ENCODE data around the gene COPS7A.
A peak's percentile ranks its signal among the peaks of the same experiment; 100 is the strongest.

Gene COPS7A

DNA sequence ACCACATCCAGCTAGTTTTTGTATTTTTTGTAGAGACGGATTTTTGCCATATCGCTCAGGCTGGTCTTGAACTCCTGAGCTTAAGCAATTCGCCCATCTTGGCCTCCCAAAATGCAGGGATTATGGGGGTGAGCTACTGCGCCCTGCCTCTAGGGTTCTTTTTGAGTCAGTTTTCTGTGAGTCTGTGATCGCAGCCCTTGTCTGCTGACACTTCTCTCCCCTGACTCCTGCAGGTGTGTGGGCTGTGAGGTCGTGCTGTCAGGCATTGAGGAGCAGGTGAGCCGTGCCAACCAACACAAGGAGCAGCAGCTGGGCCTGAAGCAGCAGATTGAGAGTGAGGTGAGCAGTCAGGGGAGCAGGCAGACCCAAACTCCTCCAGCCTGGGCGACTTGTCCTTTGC is 6.3 kb downstream of the COPS7A start:
- Histone ChIP-seq H3K27ac (ENCODE audit: low read length, poor library complexity, severe bottlenecking) (no peak overlapping the region), H3K9me3 (ENCODE audit: control insufficient read depth, low read length) (no peaks in the 10 kb centered on the region), H2BK5ac (ENCODE audit: low read depth, low read length, poor library complexity, severe bottlenecking) (no peak overlapping the region), H3K14ac (ENCODE audit: low read length in 2 of 2) (no peak overlapping the region), H3K23ac (ENCODE audit: low read length in 2 of 2) (no peak overlapping the region), H4K91ac (ENCODE audit: low read length) (no peak overlapping the region), H2BK12ac (ENCODE audit: low read length in 2 of 2) (no peak overlapping the region), H3K36me3 (ENCODE audit: control insufficient read depth in 1 of 2, insufficient read depth in 2 of 2, low read depth in 1 of 2, low read length in 2 of 2) (peaks cover 46 to 74% of the 10 kb centered on the region in 2 experiments), H3K4ac (ENCODE audit: low read depth in 1 of 2, low read length in 2 of 2) (no peak overlapping the region), H2BK15ac (ENCODE audit: low read depth, poor library complexity, severe bottlenecking) (no peak overlapping the region), H3K4me1 (ENCODE audit: control insufficient read depth, insufficient read depth, low read depth, low read length) (peaks cover 2% of the 10 kb centered on the region), H4K8ac (ENCODE audit: low read length) (no peak overlapping the region), H3K27me3 (ENCODE audit: control insufficient read depth in 1 of 2, insufficient read depth in 1 of 2, low read length in 2 of 2) (no peaks in the 10 kb centered on the region), H2BK120ac (ENCODE audit: low read depth, low read length) (no peak overlapping the region), H3K4me3 (ENCODE audit: insufficient read depth in 1 of 2, low read depth in 1 of 2, low read length in 2 of 2) (no peak overlapping the region), H2AK5ac (ENCODE audit: low read length, severe bottlenecking) (no peak overlapping the region), H3K18ac (ENCODE audit: low read depth in 1 of 2, low read length in 2 of 2) (no peak overlapping the region), H3K79me1 (replicated peaks; ENCODE audit: low read length, poor library complexity, severe bottlenecking) (peaks cover 21% of the 10 kb centered on the region), H3K4me2 (ENCODE audit: low read length, poor library complexity, severe bottlenecking) (no peak overlapping the region), H2AFZ (ENCODE audit: low read depth, low read length) (no peak overlapping the region), H3K9ac (ENCODE audit: low read length) (no peak overlapping the region)
- no peak for DNase-seq
- 88% methylated on average over 8 of the region's 8 CpGs for WGBS

DNA sequence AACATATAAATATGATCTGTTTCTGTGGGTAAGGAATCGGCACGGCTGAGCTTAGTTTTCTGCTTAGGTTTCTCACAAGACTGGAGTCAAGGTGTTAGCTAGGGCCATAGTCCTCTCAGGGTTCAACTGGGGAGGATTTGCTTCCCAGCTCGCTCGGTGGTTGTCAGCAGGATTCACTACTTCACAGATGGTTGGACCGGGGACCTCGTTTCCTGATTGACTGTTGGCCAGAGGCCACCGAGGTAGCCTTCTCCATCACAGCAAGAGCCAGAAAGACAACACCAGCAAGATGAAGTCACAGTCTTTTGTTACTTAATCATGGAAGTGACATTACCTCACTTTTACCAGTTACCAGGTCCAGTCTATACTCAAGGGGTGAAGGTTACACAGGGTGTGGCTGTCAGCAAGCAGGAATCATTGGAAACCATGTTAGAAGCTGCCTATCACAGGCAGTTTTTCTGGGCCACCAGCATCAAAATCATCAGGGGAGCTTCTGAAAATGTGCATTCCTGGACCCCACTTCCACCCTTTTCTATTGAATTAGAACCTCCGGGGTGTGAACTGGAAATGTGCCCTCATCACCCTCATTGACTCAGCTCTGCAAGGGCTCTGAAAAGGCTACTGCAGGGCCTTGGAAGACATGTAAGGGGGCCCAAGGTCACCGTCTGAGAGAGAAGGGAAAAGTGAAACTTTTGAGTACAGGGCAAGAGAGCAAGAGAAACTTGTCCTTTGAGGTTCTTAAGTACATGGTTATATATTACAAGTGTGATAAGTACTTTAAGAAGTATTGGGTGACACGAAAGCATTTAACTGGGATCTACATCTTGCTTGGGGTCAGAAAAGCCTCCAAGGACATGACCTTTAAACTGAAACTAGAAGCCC is 10.9 kb downstream of the COPS7A start:
- no peak overlapping the region for H2AK5ac ChIP-seq (ENCODE audit: low read length, severe bottlenecking)
- H3K27ac ChIP-seq (ENCODE audit: low read length, poor library complexity, severe bottlenecking): no peak overlapping the region
- peaks cover 7% of the 10 kb centered on the region for H3K79me1 ChIP-seq (replicated peaks; ENCODE audit: low read length, poor library complexity, severe bottlenecking)
- no peak overlapping the region for H2BK120ac ChIP-seq (ENCODE audit: low read depth, low read length)
- no peak overlapping the region for H2AFZ ChIP-seq (ENCODE audit: low read depth, low read length)
- H3K4ac ChIP-seq (ENCODE audit: low read depth in 1 of 2, low read length in 2 of 2): no peak overlapping the region
- no peaks in the 10 kb centered on the region for H3K27me3 ChIP-seq (ENCODE audit: control insufficient read depth in 1 of 2, insufficient read depth in 1 of 2, low read length in 2 of 2)
- no peak overlapping the region for H4K8ac ChIP-seq (ENCODE audit: low read length)
- H2BK5ac ChIP-seq (ENCODE audit: low read depth, low read length, poor library complexity, severe bottlenecking): no peak overlapping the region
- H4K91ac ChIP-seq (ENCODE audit: low read length): no peak overlapping the region
- 94% methylated on average over 10 of the region's 10 CpGs for WGBS
- no peak overlapping the region for H3K18ac ChIP-seq (ENCODE audit: low read depth in 1 of 2, low read length in 2 of 2)
- no peak for DNase-seq
- H3K9me3 ChIP-seq (ENCODE audit: control insufficient read depth, low read length): no peaks in the 10 kb centered on the region
- H2BK15ac ChIP-seq (ENCODE audit: low read depth, poor library complexity, severe bottlenecking): no peak overlapping the region
- H3K9ac ChIP-seq (ENCODE audit: low read length): peak overlapping the region; percentile 34
- H2BK12ac ChIP-seq (ENCODE audit: low read length in 2 of 2): no peak overlapping the region
- no peak overlapping the region for H3K23ac ChIP-seq (ENCODE audit: low read length in 2 of 2)
- no peak overlapping the region for H3K4me3 ChIP-seq (ENCODE audit: insufficient read depth in 1 of 2, low read depth in 1 of 2, low read length in 2 of 2)
- H3K36me3 ChIP-seq (ENCODE audit: control insufficient read depth in 1 of 2, insufficient read depth in 2 of 2, low read depth in 1 of 2, low read length in 2 of 2): peaks cover 27 to 45% of the 10 kb centered on the region in 2 experiments
- H3K4me2 ChIP-seq (ENCODE audit: low read length, poor library complexity, severe bottlenecking): no peak overlapping the region
- H3K4me1 ChIP-seq (ENCODE audit: control insufficient read depth, insufficient read depth, low read depth, low read length): no peaks in the 10 kb centered on the region
- no peak overlapping the region for H3K14ac ChIP-seq (ENCODE audit: low read length in 2 of 2)

DNA sequence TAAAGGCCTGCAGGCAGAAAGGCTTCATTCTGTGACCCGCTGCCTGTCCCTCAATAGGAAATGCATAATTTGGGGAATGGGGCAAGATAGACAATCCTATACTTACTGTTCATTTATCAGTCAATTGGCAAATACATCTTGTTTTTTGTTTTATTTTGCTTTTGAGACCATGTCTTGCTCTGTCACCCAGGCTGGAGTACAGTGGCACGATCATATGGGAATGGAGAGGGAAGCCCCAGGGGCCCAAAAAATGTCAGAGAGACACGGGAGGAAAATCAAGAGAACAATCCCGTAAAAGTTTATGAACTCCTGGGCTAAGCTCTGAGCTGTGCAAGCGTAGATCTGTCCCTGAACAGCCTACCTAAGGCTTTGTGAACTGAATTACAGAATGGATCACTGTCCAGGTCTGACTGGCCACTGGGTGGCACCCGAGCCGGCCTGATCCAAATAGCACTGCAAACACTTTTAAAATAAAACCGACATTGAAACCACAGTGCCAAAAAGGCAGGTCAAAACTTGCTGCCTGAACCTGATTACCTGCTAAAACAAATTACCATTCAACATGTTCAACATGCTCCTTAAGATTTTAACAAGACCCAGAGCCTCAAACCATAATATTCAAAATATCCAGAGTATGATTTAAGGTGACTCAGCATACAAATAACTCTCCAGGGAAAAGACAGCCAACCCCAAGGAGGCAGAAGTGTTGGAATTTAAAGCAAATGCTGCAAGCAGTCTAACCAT is 11.8 kb downstream of the COPS7A start:
- Histone ChIP-seq H3K18ac (ENCODE audit: low read depth in 1 of 2, low read length in 2 of 2) (no peak overlapping the region), H3K4me2 (ENCODE audit: low read length, poor library complexity, severe bottlenecking) (no peak overlapping the region), H3K4me3 (ENCODE audit: insufficient read depth in 1 of 2, low read depth in 1 of 2, low read length in 2 of 2) (peak overlapping the region in 1 of 2 experiments; percentile 17), H4K91ac (ENCODE audit: low read length) (no peak overlapping the region), H4K8ac (ENCODE audit: low read length) (no peak overlapping the region), H3K4ac (ENCODE audit: low read depth in 1 of 2, low read length in 2 of 2) (no peak overlapping the region), H2AK5ac (ENCODE audit: low read length, severe bottlenecking) (no peak overlapping the region), H3K14ac (ENCODE audit: low read length in 2 of 2) (no peak overlapping the region), H3K23ac (ENCODE audit: low read length in 2 of 2) (no peak overlapping the region), H3K9ac (ENCODE audit: low read length) (peak overlapping the region; percentile 34), H2BK120ac (ENCODE audit: low read depth, low read length) (no peak overlapping the region), H3K36me3 (ENCODE audit: control insufficient read depth in 1 of 2, insufficient read depth in 2 of 2, low read depth in 1 of 2, low read length in 2 of 2) (peaks cover 18 to 36% of the 10 kb centered on the region in 2 experiments), H3K27me3 (ENCODE audit: control insufficient read depth in 1 of 2, insufficient read depth in 1 of 2, low read length in 2 of 2) (no peaks in the 10 kb centered on the region), H2BK5ac (ENCODE audit: low read depth, low read length, poor library complexity, severe bottlenecking) (no peak overlapping the region), H2AFZ (ENCODE audit: low read depth, low read length) (no peak overlapping the region), H3K4me1 (ENCODE audit: control insufficient read depth, insufficient read depth, low read depth, low read length) (no peaks in the 10 kb centered on the region), H3K9me3 (ENCODE audit: control insufficient read depth, low read length) (no peaks in the 10 kb centered on the region), H2BK15ac (ENCODE audit: low read depth, poor library complexity, severe bottlenecking) (peak overlapping the region; percentile 57), H3K27ac (ENCODE audit: low read length, poor library complexity, severe bottlenecking) (peak overlapping the region; percentile 37), H3K79me1 (replicated peaks; ENCODE audit: low read length, poor library complexity, severe bottlenecking) (no peaks in the 10 kb centered on the region), H2BK12ac (ENCODE audit: low read length in 2 of 2) (no peak overlapping the region)
- 60% methylated on average over 7 of the region's 8 CpGs for WGBS
- peak; percentile 58 for DNase-seq

DNA sequence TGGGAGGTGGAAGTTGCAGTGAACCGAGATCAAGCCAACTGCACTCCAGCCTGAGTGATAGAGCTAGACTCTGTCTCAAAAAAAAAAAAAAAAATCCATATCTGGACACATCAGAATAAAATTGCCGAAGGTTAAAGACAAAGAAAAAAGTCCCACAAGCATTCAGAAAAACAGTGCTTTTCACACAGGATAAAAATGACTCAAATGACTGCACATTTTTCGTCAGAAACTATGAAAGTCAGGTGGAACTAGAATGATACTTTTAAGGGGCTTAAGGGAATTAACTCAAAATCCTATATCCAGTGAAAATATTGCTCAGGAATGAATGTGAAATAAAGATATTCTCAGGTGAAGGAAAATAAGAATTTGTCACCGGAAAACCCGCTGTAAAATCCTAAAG is 12.9 kb downstream of the COPS7A start:
- Histone ChIP-seq H2BK15ac (ENCODE audit: low read depth, poor library complexity, severe bottlenecking) (no peak overlapping the region), H2BK5ac (ENCODE audit: low read depth, low read length, poor library complexity, severe bottlenecking) (no peak overlapping the region), H2AFZ (ENCODE audit: low read depth, low read length) (no peak overlapping the region), H3K79me1 (replicated peaks; ENCODE audit: low read length, poor library complexity, severe bottlenecking) (no peaks in the 10 kb centered on the region), H3K27me3 (ENCODE audit: control insufficient read depth in 1 of 2, insufficient read depth in 1 of 2, low read length in 2 of 2) (no peaks in the 10 kb centered on the region), H2BK12ac (ENCODE audit: low read length in 2 of 2) (no peak overlapping the region), H3K27ac (ENCODE audit: low read length, poor library complexity, severe bottlenecking) (no peak overlapping the region), H4K8ac (ENCODE audit: low read length) (no peak overlapping the region), H3K4ac (ENCODE audit: low read depth in 1 of 2, low read length in 2 of 2) (no peak overlapping the region), H3K23ac (ENCODE audit: low read length in 2 of 2) (no peak overlapping the region), H3K36me3 (ENCODE audit: control insufficient read depth in 1 of 2, insufficient read depth in 2 of 2, low read depth in 1 of 2, low read length in 2 of 2) (peaks cover 9 to 24% of the 10 kb centered on the region in 2 experiments), H3K4me1 (ENCODE audit: control insufficient read depth, insufficient read depth, low read depth, low read length) (no peaks in the 10 kb centered on the region), H3K14ac (ENCODE audit: low read length in 2 of 2) (no peak overlapping the region), H2BK120ac (ENCODE audit: low read depth, low read length) (no peak overlapping the region), H4K91ac (ENCODE audit: low read length) (no peak overlapping the region), H3K9ac (ENCODE audit: low read length) (no peak overlapping the region), H3K18ac (ENCODE audit: low read depth in 1 of 2, low read length in 2 of 2) (no peak overlapping the region), H3K4me3 (ENCODE audit: insufficient read depth in 1 of 2, low read depth in 1 of 2, low read length in 2 of 2) (no peak overlapping the region), H3K4me2 (ENCODE audit: low read length, poor library complexity, severe bottlenecking) (no peak overlapping the region), H3K9me3 (ENCODE audit: control insufficient read depth, low read length) (no peaks in the 10 kb centered on the region), H2AK5ac (ENCODE audit: low read length, severe bottlenecking) (no peak overlapping the region)
- no peak for DNase-seq
- WGBS: 74% methylated on average over 4 of the region's 5 CpGs
